Peyer's patch (tissue), 4 donors: ENCODE results near the gene RASAL2.

Experiments
- CTCF ChIP-seq, 6 experiments: fragments of 450-650 bp in 4 of 6; fragments of 200-600 bp in 2 of 6; sonication (generic) in 1 of 6; IDR thresholded peaks; one replicate each; pipeline ENCODE4 v1.5.1; 2017 to 2019; ENCODE audit warnings: antibody characterized with exemption in 6 of 6, mild to moderate bottlenecking in 3 of 6, moderate library complexity in 1 of 6
- POLR2A ChIP-seq, 2 donors: fragments of 450-650 bp; IDR thresholded peaks; one replicate each; pipeline ENCODE4 v1.5.1; 2017; ENCODE audit warnings: antibody characterized with exemption in 2 of 2, mild to moderate bottlenecking in 2 of 2, moderate library complexity in 2 of 2

- TF ChIP-seq CTCF (IDR thresholded peaks at IDR 0.05) (no peak), POLR2A (IDR thresholded peaks at IDR 0.05) (no peak)
Observed at GRCh38 chr1:178091986-178092745, 1.7 kb upstream of the RASAL2 start.
